H9 (cell line): Measurements from ENCODE around the gene RET. TPM values are rescaled to one million over a fixed set of nuclear protein-coding genes. Genes with fewer than 3 reads are reported as not detected.
A peak's percentile ranks its signal among the peaks of the same experiment; 100 is the strongest.

ENCODE experiments used
- DNase-seq: peaks from one replicate; pipeline ENCODE4 v3.0.0-alpha.2; 2017
- H2AFZ ChIP-seq: one replicate; pipeline ENCODE4 v1.6.1; 2013; ENCODE audit warnings: mild to moderate bottlenecking, low read length, control low read depth, moderate library complexity
- H2AK5ac ChIP-seq: 2 replicates; pipeline ENCODE4 v1.6.1; 2013; ENCODE audit warnings: low read length, control low read depth, mixed read lengths; ENCODE audit not compliant: insufficient read length
- H2BK120ac ChIP-seq: one replicate; pipeline ENCODE4 v1.6.1; 2013; ENCODE audit warnings: low read depth, mild to moderate bottlenecking, low read length, control low read depth, inconsistent platforms; ENCODE audit not compliant: poor library complexity, severe bottlenecking
- H2BK12ac ChIP-seq: 2 replicates; pipeline ENCODE4 v1.6.1; 2013; ENCODE audit warnings: low read length, control low read depth, mixed read lengths, low read depth; ENCODE audit not compliant: insufficient read length
- H2BK15ac ChIP-seq: 2 replicates; pipeline ENCODE4 v1.6.1; 2013; ENCODE audit warnings: low read depth, low read length, control low read depth
- H2BK20ac ChIP-seq: one replicate; pipeline ENCODE4 v1.6.1; 2013; ENCODE audit warnings: low read depth, mild to moderate bottlenecking, low read length, control low read depth, inconsistent platforms; ENCODE audit not compliant: poor library complexity, severe bottlenecking
- H2BK5ac ChIP-seq: 2 replicates; pipeline ENCODE4 v1.6.1; 2013; ENCODE audit warnings: low read length, control low read depth, mixed read lengths; ENCODE audit not compliant: insufficient read length
- H3K14ac ChIP-seq: 2 replicates; pipeline ENCODE4 v1.6.1; 2013; ENCODE audit warnings: low read length, control low read depth; ENCODE audit not compliant: insufficient read depth
- H3K18ac ChIP-seq: 2 replicates; pipeline ENCODE4 v1.6.1; 2013; ENCODE audit warnings: low read depth, mild to moderate bottlenecking, mixed read lengths, low read length, control low read depth; ENCODE audit not compliant: insufficient read length
- H3K23ac ChIP-seq: 2 replicates; pipeline ENCODE4 v1.6.1; 2013; ENCODE audit warnings: low read length, control low read depth, mixed read lengths, low read depth; ENCODE audit not compliant: insufficient read length
- H3K23me2 ChIP-seq: 2 replicates; pipeline ENCODE4 v1.6.1; 2013; ENCODE audit warnings: low read depth, mild to moderate bottlenecking, mixed read lengths, low read length, control low read depth; ENCODE audit not compliant: insufficient read length, poor library complexity, severe bottlenecking
- H3K27ac ChIP-seq: 2 replicates; pipeline ENCODE4 v1.5.1; 2013; ENCODE audit warnings: low read length, control low read depth, mixed read lengths, low read depth; ENCODE audit not compliant: insufficient read length
- H3K27me3 ChIP-seq: 2 replicates; pipeline ENCODE4 v1.6.1; 2013; ENCODE audit warnings: low read length, control low read depth, inconsistent platforms; ENCODE audit not compliant: insufficient read depth
- H3K4ac ChIP-seq: 2 replicates; pipeline ENCODE4 v1.6.1; 2013; ENCODE audit warnings: low read depth, mild to moderate bottlenecking, control low read depth, inconsistent platforms, low read length, moderate library complexity
- H3K4me1 ChIP-seq: 2 replicates; pipeline ENCODE4 v1.6.1; 2013; ENCODE audit warnings: low read length, control low read depth, inconsistent platforms; ENCODE audit not compliant: insufficient read depth
- H3K4me2 ChIP-seq: 2 replicates; pipeline ENCODE4 v1.6.1; 2013; ENCODE audit warnings: low read length, control low read depth, mixed read lengths; ENCODE audit not compliant: insufficient read length, insufficient read depth
- H3K56ac ChIP-seq: 2 replicates; pipeline ENCODE4 v1.6.1; 2013; ENCODE audit warnings: low read depth, mild to moderate bottlenecking, mixed read lengths, low read length, control low read depth; ENCODE audit not compliant: insufficient read length
- H3K79me1 ChIP-seq: 2 replicates; pipeline ENCODE4 v1.6.1; 2013; ENCODE audit warnings: low read depth, mild to moderate bottlenecking, moderate library complexity, low read length, control low read depth, inconsistent platforms; ENCODE audit not compliant: insufficient read depth, poor library complexity, severe bottlenecking
- H3K79me2 ChIP-seq: 2 replicates; pipeline ENCODE4 v1.6.1; 2013; ENCODE audit warnings: low read length, control low read depth, inconsistent platforms; ENCODE audit not compliant: insufficient read depth
- H3K9ac ChIP-seq: 2 replicates; pipeline ENCODE4 v1.6.1; 2013; ENCODE audit warnings: low read length, control low read depth, mixed read lengths; ENCODE audit not compliant: insufficient read length; ENCODE audit errors: extremely low read depth
- H3K9me3 ChIP-seq: one replicate; pipeline ENCODE4 v1.6.1; 2013; ENCODE audit warnings: low read depth, low read length, inconsistent platforms; ENCODE audit not compliant: control insufficient read depth
- H3T11ph ChIP-seq: one replicate; pipeline ENCODE4 v1.6.1; 2013; ENCODE audit warnings: mild to moderate bottlenecking, low read length, control low read depth, inconsistent platforms
- H4K20me1 ChIP-seq: one replicate; pipeline ENCODE4 v1.6.1; 2013; ENCODE audit not compliant: control insufficient read depth, insufficient read length, insufficient read depth
- H4K5ac ChIP-seq: 2 replicates; pipeline ENCODE4 v1.6.1; 2013; ENCODE audit warnings: low read depth, mild to moderate bottlenecking, mixed read lengths, low read length, control low read depth; ENCODE audit not compliant: insufficient read length
- H4K8ac ChIP-seq: replicated peaks from 2 replicates; pipeline ENCODE4 v1.6.1; 2013; ENCODE audit warnings: low read length, control low read depth, mixed read lengths, low read depth; ENCODE audit not compliant: insufficient read length
- H4K91ac ChIP-seq: 2 replicates; pipeline ENCODE4 v1.6.1; 2013; ENCODE audit warnings: low read depth, mild to moderate bottlenecking, moderate library complexity, mixed read lengths, low read length, control low read depth; ENCODE audit not compliant: insufficient read length
- H3K27ac Mint-ChIP-seq, 3 experiments: 2 replicates in 2 of 3; 3 replicates in 1 of 3; pipeline ENCODE4 v1.8.0; 2020 to 2021; ENCODE audit warnings: mixed read lengths in 3 of 3, mild to moderate bottlenecking in 1 of 3, moderate library complexity in 1 of 3
- H3K27me3 Mint-ChIP-seq: 2 replicates; pipeline ENCODE4 v1.8.0; 2021; ENCODE audit warnings: low read depth, mild to moderate bottlenecking, moderate library complexity, mixed read lengths
- H3K36me3 Mint-ChIP-seq, 3 experiments: 2 replicates in 2 of 3; 3 replicates in 1 of 3; pipeline ENCODE4 v1.8.0; 2020 to 2021; ENCODE audit warnings: low read depth in 3 of 3, mixed read lengths in 3 of 3; ENCODE audit not compliant: insufficient read depth in 1 of 3
- H3K4me1 Mint-ChIP-seq, 2 experiments: 2 replicates each; pipeline ENCODE4 v1.8.0; 2020; ENCODE audit warnings: mixed read lengths in 2 of 2
- H3K4me3 Mint-ChIP-seq, 2 experiments: 2 replicates in 1 of 2; 3 replicates in 1 of 2; pipeline ENCODE4 v1.8.0; 2020 to 2021; ENCODE audit warnings: mild to moderate bottlenecking in 2 of 2, mixed read lengths in 2 of 2, moderate library complexity in 1 of 2
- H3K9me3 Mint-ChIP-seq, 2 experiments: 2 replicates in 1 of 2; 3 replicates in 1 of 2; pipeline ENCODE4 v1.8.0; 2020; ENCODE audit warnings: mild to moderate bottlenecking in 2 of 2, mixed read lengths in 2 of 2, moderate library complexity in 1 of 2
- CTCF ChIP-seq: fragments of 200-600 bp; sonication (generic); conservative IDR thresholded peaks from 3 replicates; pipeline ENCODE4 v1.8.0; 2021; ENCODE audit warnings: antibody characterized with exemption, mild to moderate bottlenecking
- WGBS: extraction: QIAGEN DNeasy Blood & Tissue Kit; methylation state at CpG from one replicate; pipeline ENCODE4 v1.1.7; 2013; ENCODE audit warnings: missing lambda C conversion rate, low lambda C conversion rate, mixed read lengths; ENCODE audit not compliant: insufficient read length; ENCODE audit errors: extremely low coverage; 5-methylcytosine and 5-hydroxymethylcytosine counted together
- total RNA-seq: library from RNA; stranded (reverse); gene quantifications from 2 replicates; pipeline ENCODE4 v1.2.1, GENCODE V29; 2021

RET gene
- total RNA-seq, 1 experiment from 2014 or later = 12.2 TPM

- peaks cover 56% of the 10 kb centered on the region for H3K27me3 Mint-ChIP-seq
Observed at GRCh38 chr10:43078175-43078985, 1.5 kb downstream of the RET start.

More at GRCh38 chr10:43078175-43078985, 1.5 kb downstream of the RET start:
- Mint-ChIP-seq H3K4me1 (peaks cover 8 to 13% of the 10 kb centered on the region in 2 experiments; a peak in 3 of 4 replicates), H3K4me3 (peak overlapping the region; percentile 64 to 80), H3K9me3 (no peaks in the 10 kb centered on the region; a peak in 1 of 5 replicates), H3K36me3 (peaks cover 0 to 2% (median 0%) of the 10 kb centered on the region in 3 experiments; a peak in 1 of 7 replicates), H3K27ac (no peak overlapping the region)
- H3K56ac ChIP-seq = no peak overlapping the region
- H3K14ac ChIP-seq = no peak overlapping the region
- H3K79me1 ChIP-seq = no peaks in the 10 kb centered on the region
- no peak overlapping the region for H3K4ac ChIP-seq
- no peak overlapping the region for H3K9ac ChIP-seq
- H4K8ac ChIP-seq = no peak overlapping the region
- H4K20me1 ChIP-seq = no peaks in the 10 kb centered on the region
- H4K5ac ChIP-seq = no peak overlapping the region
- no peak overlapping the region for H2BK20ac ChIP-seq
- H3K18ac ChIP-seq = no peak overlapping the region
- no peak overlapping the region for H3K27ac ChIP-seq
- H3K4me2 ChIP-seq = no peak overlapping the region
- H2BK12ac ChIP-seq = no peak overlapping the region
- no peak overlapping the region for H2AK5ac ChIP-seq
- no peak overlapping the region for H3T11ph ChIP-seq
- peaks cover 10% of the 10 kb centered on the region for H3K23me2 ChIP-seq
- no peaks in the 10 kb centered on the region for H3K4me1 ChIP-seq
- no peak overlapping the region for H2BK120ac ChIP-seq
- H4K91ac ChIP-seq = no peak overlapping the region
- peaks cover 20% of the 10 kb centered on the region for H3K27me3 ChIP-seq
- H3K79me2 ChIP-seq = no peaks in the 10 kb centered on the region
- H2BK15ac ChIP-seq = no peak overlapping the region
- H2BK5ac ChIP-seq = no peak overlapping the region
- WGBS = no CpG with 5 or more reads among the region's 14 CpGs
- H3K9me3 ChIP-seq = no peaks in the 10 kb centered on the region
- no peak for TF ChIP-seq CTCF
- no peak overlapping the region for H2AFZ ChIP-seq
- no peak overlapping the region for H3K23ac ChIP-seq
- no peak for DNase-seq
